Renal pelvis (tissue), 4 donors: ENCODE measurements around the gene SETBP1. TPM values are rescaled to one million over a fixed set of nuclear protein-coding genes. Genes with fewer than 3 reads are reported as not detected.

ENCODE experiments used
- DNase-seq: peaks from one replicate; pipeline ENCODE4 v3.0.0-alpha.2; 2013
- polyA plus RNA-seq, 3 donors: library from polyadenylated mRNA; unstranded; fragments of 120-200 nt; gene quantifications; one replicate each; pipeline ENCODE4 v1.2.1, GENCODE V29; 2013; ENCODE audit not compliant: insufficient read length in 3 of 3

SETBP1 gene
- polyA plus RNA-seq, 3 donors = 27.8 to 35.1 (median 31.0) TPM

GRCh38 chr18:44759925-44760342, 79.2 kb downstream of the SETBP1 start:
- DNase-seq = no peak

- no peak for DNase-seq
Observed at GRCh38 chr18:44761812-44762211, 81.1 kb downstream of the SETBP1 start.

- no peak for DNase-seq
Observed at GRCh38 chr18:44763327-44763726, 82.6 kb downstream of the SETBP1 start.

GRCh38 chr18:44764863-44765262, 84.2 kb downstream of the SETBP1 start:
- DNase-seq = no peak

- DNase-seq = peak; percentile 37
Observed at GRCh38 chr18:44765456-44765855, 84.8 kb downstream of the SETBP1 start.

- DNase-seq = no peak
Observed at GRCh38 chr18:44766450-44766849, 85.8 kb downstream of the SETBP1 start.

- no peak for DNase-seq
Observed at GRCh38 chr18:44767807-44768206, 87.1 kb downstream of the SETBP1 start.

GRCh38 chr18:44770641-44771040, 90.0 kb downstream of the SETBP1 start:
- DNase-seq = no peak

GRCh38 chr18:44771572-44771955, 90.9 kb downstream of the SETBP1 start:
- DNase-seq = no peak

GRCh38 chr18:44771956-44772917, 91.5 kb downstream of the SETBP1 start:
- DNase-seq = no peak

- DNase-seq = no peak
Observed at GRCh38 chr18:44773640-44774155, 93.0 kb downstream of the SETBP1 start.

GRCh38 chr18:44774191-44774590, 93.5 kb downstream of the SETBP1 start:
- DNase-seq = no peak

- DNase-seq = no peak
Observed at GRCh38 chr18:44777457-44778192, 96.9 kb downstream of the SETBP1 start.

GRCh38 chr18:44778788-44779187, 98.1 kb downstream of the SETBP1 start:
- no peak for DNase-seq

GRCh38 chr18:44779753-44780292, 99.1 kb downstream of the SETBP1 start:
- DNase-seq = no peak

GRCh38 chr18:44781886-44782285, 101.2 kb downstream of the SETBP1 start:
- DNase-seq = no peak

- DNase-seq = no peak
Observed at GRCh38 chr18:44782617-44783016, 101.9 kb downstream of the SETBP1 start.

GRCh38 chr18:44783371-44783770, 102.7 kb downstream of the SETBP1 start:
- DNase-seq = no peak

GRCh38 chr18:44786257-44786656, 105.6 kb downstream of the SETBP1 start:
- DNase-seq = no peak

- no peak for DNase-seq
Observed at GRCh38 chr18:44786688-44787087, 106.0 kb downstream of the SETBP1 start.

- no peak for DNase-seq
Observed at GRCh38 chr18:44788334-44788733, 107.6 kb downstream of the SETBP1 start.

- DNase-seq = no peak
Observed at GRCh38 chr18:44789710-44790109, 109.0 kb downstream of the SETBP1 start.
